ENCODE results near the gene DGKI.
A peak's percentile ranks its signal among the peaks of the same experiment; 100 is the strongest.

Gene DGKI

DNA sequence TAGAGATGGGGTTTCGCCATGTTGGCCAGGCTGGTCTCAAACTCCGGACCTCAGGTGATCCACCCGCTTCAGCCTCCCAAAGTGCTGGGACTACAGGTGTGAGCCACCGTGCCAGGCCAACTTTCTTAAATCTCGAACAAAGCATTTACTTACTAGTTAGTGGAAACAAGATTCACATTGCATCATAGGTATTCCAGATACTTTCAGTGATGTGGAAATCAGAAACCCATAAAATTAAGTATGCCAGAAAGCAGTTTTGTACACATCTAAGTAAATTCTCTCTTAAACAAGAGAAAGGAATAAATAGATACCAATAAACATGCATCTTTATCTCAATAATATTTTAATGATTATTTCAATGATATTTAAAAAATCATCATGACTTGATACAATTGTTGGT, 75.5 kb downstream of the DGKI start:
- TF ChIP-seq, protein P1, sequence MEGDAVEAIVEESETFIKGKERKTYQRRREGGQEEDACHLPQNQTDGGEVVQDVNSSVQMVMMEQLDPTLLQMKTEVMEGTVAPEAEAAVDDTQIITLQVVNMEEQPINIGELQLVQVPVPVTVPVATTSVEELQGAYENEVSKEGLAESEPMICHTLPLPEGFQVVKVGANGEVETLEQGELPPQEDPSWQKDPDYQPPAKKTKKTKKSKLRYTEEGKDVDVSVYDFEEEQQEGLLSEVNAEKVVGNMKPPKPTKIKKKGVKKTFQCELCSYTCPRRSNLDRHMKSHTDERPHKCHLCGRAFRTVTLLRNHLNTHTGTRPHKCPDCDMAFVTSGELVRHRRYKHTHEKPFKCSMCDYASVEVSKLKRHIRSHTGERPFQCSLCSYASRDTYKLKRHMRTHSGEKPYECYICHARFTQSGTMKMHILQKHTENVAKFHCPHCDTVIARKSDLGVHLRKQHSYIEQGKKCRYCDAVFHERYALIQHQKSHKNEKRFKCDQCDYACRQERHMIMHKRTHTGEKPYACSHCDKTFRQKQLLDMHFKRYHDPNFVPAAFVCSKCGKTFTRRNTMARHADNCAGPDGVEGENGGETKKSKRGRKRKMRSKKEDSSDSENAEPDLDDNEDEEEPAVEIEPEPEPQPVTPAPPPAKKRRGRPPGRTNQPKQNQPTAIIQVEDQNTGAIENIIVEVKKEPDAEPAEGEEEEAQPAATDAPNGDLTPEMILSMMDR (IDR thresholded peaks at IDR 0.05; ENCODE audit: low read depth, low read length): no peak

DNA sequence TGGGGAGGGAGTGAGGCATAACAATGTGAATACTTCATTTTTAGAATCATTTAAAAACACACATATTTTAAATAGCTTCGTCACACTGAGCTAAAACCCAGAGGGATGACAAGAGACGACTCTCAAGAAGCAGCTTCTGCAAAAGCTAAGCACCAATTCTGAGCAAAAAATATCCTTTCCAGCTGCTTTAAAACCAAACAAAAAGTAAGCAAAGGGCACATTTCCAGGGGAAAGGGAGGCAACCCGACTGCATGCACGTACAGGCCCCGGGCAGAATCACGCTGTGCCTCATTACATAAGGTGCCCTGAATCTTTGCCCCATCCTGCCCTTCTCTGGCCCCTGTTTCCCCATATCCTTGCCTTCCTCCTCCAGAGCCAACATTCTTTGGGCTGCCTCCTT, 78.4 kb downstream of the DGKI start:
- no peak overlapping the region for H3K4me3 ChIP-seq (ENCODE audit: low read depth, low read length)
- TF ChIP-seq, protein P1 (IDR thresholded peaks at IDR 0.05; ENCODE audit: low read depth, low read length): no peak
- no peak for DNase-seq (ENCODE audit: low read depth, low spot score)
- in situ Hi-C loops (cut with HindIII; ENCODE audit: low sequenced_read_pairs): no loop called here

More for the DNA sequence above, 75.5 kb downstream of the DGKI start:
- no peak overlapping the region for H3K4me3 ChIP-seq (ENCODE audit: low read depth, low read length)
- no peak for DNase-seq (ENCODE audit: low read depth, low spot score)
- in situ Hi-C loops (cut with HindIII; ENCODE audit: low sequenced_read_pairs): no loop called here

DNA sequence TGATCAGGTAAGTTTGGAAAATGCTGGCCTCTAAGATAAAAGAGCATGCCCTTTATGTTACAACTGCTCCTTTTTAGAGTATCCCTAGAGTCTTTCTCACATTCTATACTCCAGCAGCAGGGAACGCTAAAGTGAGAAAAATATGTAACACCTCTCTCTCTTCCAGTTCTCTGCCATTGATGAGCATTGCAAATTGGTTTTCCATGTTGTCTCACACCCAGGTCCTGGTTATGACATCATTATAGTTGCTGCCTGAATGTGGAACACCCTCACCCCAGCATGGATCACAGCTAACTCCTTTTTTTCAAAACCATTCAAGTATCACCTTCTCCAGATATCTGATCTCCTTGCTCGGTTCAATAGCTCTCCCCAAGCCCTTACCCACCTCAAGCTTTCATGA, 84.4 kb downstream of the DGKI start:
- in situ Hi-C loops (cut with HindIII; ENCODE audit: low sequenced_read_pairs): no loop called here
- no peak for DNase-seq (ENCODE audit: low read depth, low spot score)
- H3K4me3 ChIP-seq (ENCODE audit: low read depth, low read length): no peak overlapping the region
- TF ChIP-seq, protein P1 (IDR thresholded peaks at IDR 0.05; ENCODE audit: low read depth, low read length): no peak

DNA sequence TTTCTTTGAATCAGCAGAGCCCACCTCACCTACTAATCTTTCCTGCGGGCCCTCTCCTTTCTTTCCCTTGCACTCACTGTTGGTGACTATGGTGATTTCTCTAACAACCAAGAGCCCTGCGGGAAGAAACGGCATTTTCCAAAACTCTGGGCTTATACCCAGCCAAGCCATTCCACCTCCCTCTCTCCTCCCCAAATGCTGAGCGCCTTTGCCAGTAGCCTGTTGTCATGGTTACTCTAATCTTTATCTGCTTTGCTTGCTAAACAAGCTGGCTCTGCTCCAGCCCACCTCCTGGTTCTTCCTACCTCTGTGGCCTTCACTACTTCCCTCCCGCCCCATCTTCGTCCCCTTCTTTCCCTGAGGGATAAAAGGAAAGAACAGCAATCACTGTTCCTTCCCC, 86.7 kb downstream of the DGKI start:
- peak; percentile 21 for DNase-seq (ENCODE audit: low read depth, low spot score)
- in situ Hi-C loops (cut with HindIII; ENCODE audit: low sequenced_read_pairs): no loop called here
- H3K4me3 ChIP-seq (ENCODE audit: low read depth, low read length): no peak overlapping the region
- TF ChIP-seq, protein P1 (IDR thresholded peaks at IDR 0.05; ENCODE audit: low read depth, low read length): no peak

DNA sequence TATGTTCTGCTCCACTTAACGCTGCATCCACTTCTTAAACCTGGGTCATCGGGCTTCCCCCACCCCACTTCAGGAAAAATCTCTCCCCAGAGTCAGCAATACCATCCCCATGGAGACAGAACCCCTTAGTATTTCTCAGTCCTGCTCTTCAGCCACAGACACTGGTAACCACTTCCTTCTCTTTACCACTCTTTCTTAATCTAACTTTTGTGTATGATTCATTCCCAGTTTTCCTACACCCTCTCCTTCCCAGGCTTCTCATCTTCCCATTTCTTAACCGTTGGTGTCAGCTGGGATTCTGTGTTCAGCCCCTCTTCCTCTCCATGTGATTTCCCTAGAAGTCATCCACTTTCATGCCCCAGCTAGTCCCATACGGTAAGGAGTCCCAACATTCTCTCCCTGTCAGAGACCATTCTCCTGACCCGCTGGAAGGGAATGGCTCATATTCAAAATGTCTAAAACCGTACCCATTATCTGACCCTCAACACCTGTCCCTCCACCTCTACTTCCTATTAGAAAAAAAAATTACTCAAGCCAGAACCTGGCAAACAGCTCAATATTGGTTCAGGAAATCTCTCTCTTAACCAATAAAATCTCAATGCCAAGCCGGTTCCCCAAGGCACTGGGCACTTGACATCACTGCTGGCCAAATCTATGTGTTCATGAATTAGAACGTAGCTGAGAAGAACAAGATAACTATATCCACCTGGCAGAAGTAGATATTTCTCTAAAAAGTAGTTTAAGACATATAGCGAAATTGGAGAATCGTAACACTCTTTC, 89.4 kb downstream of the DGKI start:
- DNase-seq (ENCODE audit: low read depth, low spot score): peak; percentile 33
- TF ChIP-seq, protein P1 (IDR thresholded peaks at IDR 0.05; ENCODE audit: low read depth, low read length): no peak
- H3K4me3 ChIP-seq (ENCODE audit: low read depth, low read length): no peak overlapping the region
- in situ Hi-C loops (cut with HindIII; ENCODE audit: low sequenced_read_pairs): no loop called here

DNA sequence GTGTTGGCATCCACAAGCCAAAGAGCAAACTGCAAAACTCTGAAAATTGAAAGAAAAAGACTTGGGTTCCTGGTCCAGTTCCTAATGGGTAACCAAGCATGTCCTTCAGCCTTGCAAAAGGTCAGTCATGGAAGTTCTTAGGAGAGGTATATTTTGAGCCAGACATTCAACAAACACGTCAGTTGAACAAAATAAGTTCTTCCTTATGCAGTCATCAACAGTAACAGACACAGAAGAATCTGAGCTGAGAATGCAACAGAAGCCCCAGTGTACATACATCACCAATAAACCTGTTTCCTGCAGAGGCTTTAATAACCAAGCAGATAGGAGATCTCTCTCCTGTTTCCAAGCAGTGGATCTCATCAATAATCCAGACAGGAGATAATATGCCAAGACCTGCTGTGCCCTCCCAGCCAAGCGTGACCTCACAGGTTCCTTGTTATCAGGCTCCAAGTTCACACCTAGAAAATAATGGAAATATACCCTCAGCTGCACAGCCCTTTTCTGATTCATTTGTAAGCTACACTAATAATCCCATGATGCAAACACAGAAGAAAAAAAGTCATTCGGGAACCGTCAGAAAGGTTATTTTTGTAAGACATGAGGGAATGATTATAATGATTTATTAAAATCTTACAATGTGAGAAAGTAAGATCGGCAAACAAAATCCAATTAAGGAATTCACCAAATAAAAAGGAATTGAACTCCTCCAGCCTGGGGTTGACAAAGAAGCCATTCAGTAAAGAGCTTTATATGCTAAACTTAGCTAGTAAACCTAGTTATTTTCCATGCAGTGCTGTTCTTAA, 90.7 kb downstream of the DGKI start:
- H3K4me3 ChIP-seq (ENCODE audit: low read depth, low read length): no peak overlapping the region
- in situ Hi-C loops (cut with HindIII; ENCODE audit: low sequenced_read_pairs): no loop called here
- TF ChIP-seq, protein P1 (IDR thresholded peaks at IDR 0.05; ENCODE audit: low read depth, low read length): no peak
- no peak for DNase-seq (ENCODE audit: low read depth, low spot score)

Measured in astrocyte of the spinal cord (primary cell).